Transverse colon (tissue), 4 donors: ENCODE results near the gene GDPD3. TPM values are rescaled to one million over a fixed set of nuclear protein-coding genes. Genes with fewer than 3 reads are reported as not detected.

Experiments
- DNase-seq: peaks from one replicate; pipeline ENCODE4 v3.0.0-alpha.2; 2019
- H3K27ac ChIP-seq, 4 donors: fragments of 200-600 bp; sonication (generic); 2 replicates each; pipeline ENCODE4 v1.5.1; 2016 to 2018; ENCODE audit warnings: inconsistent platforms in 4 of 4
- H3K27me3 ChIP-seq: fragments of 200-600 bp; sonication (generic); 2 replicates; pipeline ENCODE4 v1.5.1; 2017; ENCODE audit warnings: inconsistent platforms
- H3K36me3 ChIP-seq, 4 donors: fragments of 200-600 bp; sonication (generic); 2 replicates each; pipeline ENCODE4 v1.5.1; 2017 to 2019; ENCODE audit warnings: inconsistent platforms in 4 of 4
- H3K4me1 ChIP-seq, 4 donors: fragments of 200-600 bp; sonication (generic); 2 replicates each; pipeline ENCODE4 v1.5.1; 2017 to 2020; ENCODE audit warnings: inconsistent platforms in 4 of 4
- H3K4me3 ChIP-seq, 4 donors: fragments of 200-600 bp; sonication (generic); 1 replicate in 1 of 4; 2 replicates in 3 of 4; pipeline versions ENCODE4 v1.5.1 to v1.6.1; 2017 to 2019; ENCODE audit warnings: inconsistent platforms in 4 of 4
- H3K9me3 ChIP-seq, 2 donors: fragments of 200-600 bp; sonication (generic); 2 replicates each; pipeline ENCODE4 v1.5.1; 2017 to 2019; ENCODE audit warnings: inconsistent platforms in 2 of 2
- CTCF ChIP-seq, 5 experiments: fragments of 200-600 bp in 3 of 5; fragments of 450-650 bp in 2 of 5; sonication (generic) in 3 of 5; IDR thresholded peaks; 1 replicate in 2 of 5; 2 replicates in 3 of 5; pipeline ENCODE4 v1.5.1; 2016 to 2017; ENCODE audit warnings: antibody characterized with exemption in 5 of 5, inconsistent platforms in 3 of 5, mild to moderate bottlenecking in 2 of 5, moderate library complexity in 1 of 5
- EP300 ChIP-seq: sonication (generic); formaldehyde crosslinking; IDR thresholded peaks from one replicate; pipeline ENCODE4 v1.6.1; 2017; ENCODE audit warnings: antibody characterized with exemption, low read depth
- POLR2A ChIP-seq: fragments of 450-650 bp; IDR thresholded peaks from one replicate; pipeline ENCODE4 v1.6.1; 2016; ENCODE audit warnings: antibody characterized with exemption, mild to moderate bottlenecking, moderate library complexity
- POLR2AphosphoS5 ChIP-seq, 3 donors: sonication (generic); formaldehyde crosslinking; IDR thresholded peaks; one replicate each; pipeline ENCODE4 v1.6.1; 2016; ENCODE audit warnings: antibody characterized with exemption in 3 of 3
- WGBS, 2 donors: methylation state at CpG; one replicate each; pipeline ENCODE4 v1.1.5; 2018; ENCODE audit warnings: low coverage in 1 of 2; 5-methylcytosine and 5-hydroxymethylcytosine counted together
- in situ Hi-C, 4 donors: fragments of 200-750 bp; cut with MboI; loops; one replicate each; pipeline versions ENCODE4 v1.15.0 to v1.15.1; 2017; ENCODE audit warnings: low sequenced_read_pairs in 3 of 4, low pct_ligation_motif_present in 1 of 4, low pct_unique_long_range_greater_than_20kb in 1 of 4
- intact Hi-C: fragments of 100-400 bp; cut with DNase I; formaldehyde crosslinking; loops from one replicate; pipeline ENCODE4 v1.15.1; 2023; ENCODE audit warnings: low total_unique reads
- total RNA-seq, 4 donors: library from RNA; depleted of rRNA; stranded (reverse); fragments of >200 nt; gene quantifications; one replicate each; pipeline ENCODE4 v1.1.0, GENCODE V29; 2016

GDPD3 gene
- total RNA-seq, 4 donors from 2014 or later = 9.4 to 33.3 (median 30.4) TPM

GRCh38 chr16:30084096-30084815, 29.1 kb downstream of the GDPD3 start:
- no peaks in the 10 kb centered on the region for H3K9me3 ChIP-seq
- H3K4me1 ChIP-seq = no peaks in the 10 kb centered on the region
- in situ Hi-C loops = loop anchor here in 2 of 4 donors (25.0 kb wide), 2 partner anchors 328 to 553 kb away; partner anchors contain the start of gene ZNF771 (in 2 of the 2)
- no peaks in the 10 kb centered on the region for H3K27me3 ChIP-seq
- intact Hi-C loops = no loop called here
- 85% methylated on average over 16 of the region's 18 CpGs; no CpG with 5 or more reads in 1 of the 2 donors for WGBS, 2 donors
- TF ChIP-seq POLR2AphosphoS5 (IDR thresholded peaks at IDR 0.05) (no peak), CTCF (IDR thresholded peaks at IDR 0.05) (no peak), EP300 (no peak), POLR2A (no peak)
- H3K4me3 ChIP-seq = no peak overlapping the region
- no peak overlapping the region for H3K27ac ChIP-seq
- H3K36me3 ChIP-seq = peaks cover 0 to 39% (median 7%) of the 10 kb centered on the region in 4 donors
- no peak for DNase-seq

GRCh38 chr16:30083216-30084055, 29.9 kb downstream of the GDPD3 start:
- DNase-seq = no peak
- Histone ChIP-seq H3K4me1 (peaks cover 0 to 4% (median under 1%) of the 10 kb centered on the region in 4 donors), H3K9me3 (no peaks in the 10 kb centered on the region), H3K27ac (no peak overlapping the region), H3K27me3 (no peaks in the 10 kb centered on the region), H3K4me3 (no peak overlapping the region), H3K36me3 (peaks cover 0 to 39% (median 9%) of the 10 kb centered on the region in 4 donors)
- intact Hi-C loops = no loop called here
- TF ChIP-seq POLR2A (no peak), CTCF (IDR thresholded peaks at IDR 0.05) (no peak), POLR2AphosphoS5 (IDR thresholded peaks at IDR 0.05) (no peak), EP300 (no peak)
- 90% methylated on average over 23 of the region's 24 CpGs; no CpG with 5 or more reads in 1 of the 2 donors for WGBS, 2 donors
- in situ Hi-C loops = loop anchor here in 2 of 4 donors (25.0 kb wide), 2 partner anchors 329 to 554 kb away; partner anchors contain the start of gene ZNF771 (in 2 of the 2)

- intact Hi-C loops = no loop called here
- no peak for DNase-seq
- Histone ChIP-seq H3K4me3 (no peak overlapping the region), H3K27ac (no peak overlapping the region), H3K9me3 (no peaks in the 10 kb centered on the region), H3K36me3 (peaks cover 0 to 39% (median 9%) of the 10 kb centered on the region in 4 donors), H3K4me1 (peaks cover 0 to 11% (median 7%) of the 10 kb centered on the region in 4 donors), H3K27me3 (no peaks in the 10 kb centered on the region)
- 88 to 89% methylated on average over 5 to 20 of the region's 20 CpGs for WGBS, 2 donors
- in situ Hi-C loops = loop anchor here in 2 of 4 donors (25.0 kb wide), 2 partner anchors 330 to 555 kb away; partner anchors contain the start of gene ZNF771 (in 2 of the 2)
- TF ChIP-seq POLR2A = no peak
- no peak for TF ChIP-seq EP300
- TF ChIP-seq CTCF (IDR thresholded peaks at IDR 0.05) = no peak
- TF ChIP-seq POLR2AphosphoS5 (IDR thresholded peaks at IDR 0.05) = no peak
Observed at GRCh38 chr16:30082545-30083090, 30.7 kb downstream of the GDPD3 start.
